Endothelial cell of hepatic sinusoid (primary cell): Measurements from ENCODE around the gene CCDC182.

Source experiments
- in situ Hi-C: cut with HindIII; loops from 2 replicates; pipeline ENCODE4 v1.10.0; 2017; ENCODE audit warnings: low sequenced_read_pairs

Gene CCDC182

GRCh38 chr17:57758654-57759053 lies 13.6 kb upstream of the CCDC182 start:
- in situ Hi-C loops: loop anchor here (25.0 kb wide), 1 partner anchor 621 kb away; no protein-coding TSS in a partner anchor

- in situ Hi-C loops: loop anchor here (25.0 kb wide), 1 partner anchor 620 kb away; no protein-coding TSS in a partner anchor
Measured at GRCh38 chr17:57757735-57758134, 12.6 kb upstream of the CCDC182 start.

- in situ Hi-C loops: loop anchor here (25.0 kb wide), 1 partner anchor 620 kb away; no protein-coding TSS in a partner anchor
Measured at GRCh38 chr17:57756951-57757350, 11.9 kb upstream of the CCDC182 start.

- in situ Hi-C loops: loop anchor here (25.0 kb wide), 1 partner anchor 618 kb away; no protein-coding TSS in a partner anchor
Measured at GRCh38 chr17:57755480-57756070, 10.5 kb upstream of the CCDC182 start.

GRCh38 chr17:57752031-57752905 lies 7.2 kb upstream of the CCDC182 start:
- in situ Hi-C loops: loop anchor here (5.0 to 25.0 kb wide), 2 partner anchors 80 to 615 kb away; no protein-coding TSS in a partner anchor

- in situ Hi-C loops: loop anchor here (5.0 to 25.0 kb wide), 2 partner anchors 79 to 614 kb away; no protein-coding TSS in a partner anchor
Measured at GRCh38 chr17:57751348-57751971, 6.4 kb upstream of the CCDC182 start.

GRCh38 chr17:57750895-57751294 lies 5.8 kb upstream of the CCDC182 start:
- in situ Hi-C loops: loop anchor here (5.0 to 25.0 kb wide), 2 partner anchors 79 to 614 kb away; no protein-coding TSS in a partner anchor

GRCh38 chr17:57750109-57750871 lies 5.2 kb upstream of the CCDC182 start:
- in situ Hi-C loops: loop anchor here (5.0 to 25.0 kb wide), 2 partner anchors 78 to 613 kb away; no protein-coding TSS in a partner anchor

- in situ Hi-C loops: loop anchor here (5.0 to 25.0 kb wide), 2 partner anchors 77 to 612 kb away; no protein-coding TSS in a partner anchor
Measured at GRCh38 chr17:57749701-57750100, 4.6 kb upstream of the CCDC182 start.

GRCh38 chr17:57747221-57748017 lies 2.3 kb upstream of the CCDC182 start:
- in situ Hi-C loops: no loop called here

- in situ Hi-C loops: no loop called here
Measured at GRCh38 chr17:57746221-57746620, 1.1 kb upstream of the CCDC182 start.

GRCh38 chr17:57744195-57745170 lies 616 bp downstream of the CCDC182 start:
- in situ Hi-C loops: no loop called here

GRCh38 chr17:57740235-57740528 lies 4.9 kb downstream of the CCDC182 start:
- in situ Hi-C loops: no loop called here

- in situ Hi-C loops: no loop called here
Measured at GRCh38 chr17:57739402-57740234, 5.5 kb downstream of the CCDC182 start.

GRCh38 chr17:57737450-57737849 lies 7.6 kb downstream of the CCDC182 start:
- in situ Hi-C loops: no loop called here

- in situ Hi-C loops: no loop called here
Measured at GRCh38 chr17:57735707-57736106, 9.4 kb downstream of the CCDC182 start.

- in situ Hi-C loops: no loop called here
Measured at GRCh38 chr17:57735230-57735629, 9.9 kb downstream of the CCDC182 start.

GRCh38 chr17:57733085-57733484 lies 12.0 kb downstream of the CCDC182 start:
- in situ Hi-C loops: no loop called here
